Measurements from ENCODE around the gene CLMN. TPM values are rescaled to one million over a fixed set of nuclear protein-coding genes. Genes with fewer than 3 reads are reported as not detected.

The CLMN gene
- total and polyA plus RNA-seq, 2 of the 8 experiments (the other 6 are each of a cell fraction or from before 2014, with no cell fraction given), result 1.6 to 8.2 TPM

DNA sequence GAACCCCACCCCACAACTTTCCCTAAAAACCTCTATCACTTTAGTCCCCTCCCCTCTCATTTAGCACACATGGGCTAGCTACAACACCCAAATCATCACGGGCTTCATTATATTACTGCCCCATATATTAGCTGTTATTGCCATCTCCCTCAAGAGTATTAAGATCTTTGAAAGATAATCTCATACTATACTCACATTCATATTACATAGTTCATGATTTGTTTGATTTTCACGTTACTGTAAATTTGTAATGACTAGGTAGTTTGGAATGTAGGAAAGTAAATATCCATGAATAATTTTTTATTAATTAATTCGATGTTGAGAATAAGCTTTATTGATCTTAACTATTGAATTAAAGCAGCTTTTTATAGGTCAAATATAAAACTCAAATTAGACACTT is 170.3 kb downstream of the CLMN start:
- Histone ChIP-seq H3K4me3 (ENCODE audit: extremely low read depth in 1 of 4, insufficient read depth in 2 of 4, low read depth in 3 of 4, low read length in 4 of 4) (no peak overlapping the region), H3K23me2 (ENCODE audit: low read depth, low read length) (no peaks in the 10 kb centered on the region), H2BK12ac (ENCODE audit: low read depth, low read length) (no peak overlapping the region), H3K27me3 (replicated peaks in 1 of 4; ENCODE audit: control insufficient read depth in 3 of 4, extremely low read depth in 1 of 4, insufficient read depth in 3 of 4, low read length in 3 of 4) (no peaks in the 10 kb centered on the region), H3K9ac (replicated peaks in 1 of 4; ENCODE audit: extremely low read depth in 1 of 4, low read depth in 3 of 4, low read length in 3 of 4) (no peak overlapping the region), H2BK120ac (replicated peaks; ENCODE audit: low read depth, low read length) (no peak overlapping the region), H3K56ac (replicated peaks; ENCODE audit: insufficient read length, low read depth, low read length) (no peak overlapping the region), H2BK20ac (ENCODE audit: low read length) (no peak overlapping the region), H3K79me1 (ENCODE audit: low read depth, low read length) (peaks cover 4% of the 10 kb centered on the region; the same call in 1 of the 2 replicates), H4K8ac (ENCODE audit: extremely low read depth, insufficient read depth, low read length) (no peak overlapping the region), H2BK15ac (ENCODE audit: low read length) (no peak overlapping the region), H3K14ac (ENCODE audit: insufficient read length) (no peak overlapping the region), H3K27ac (ENCODE audit: low read depth, low read length) (no peak overlapping the region), H4K20me1 (replicated peaks in 1 of 2; ENCODE audit: control insufficient read depth in 1 of 2, insufficient read depth in 2 of 2, low read length in 2 of 2) (peaks cover 7% of the 10 kb centered on the region in 2 experiments), H4K5ac (ENCODE audit: insufficient read length, low read depth, low read length) (no peak overlapping the region), H3K4me2 (ENCODE audit: insufficient read depth in 1 of 2, low read depth in 2 of 2, low read length in 2 of 2) (no peak overlapping the region), H3K4me1 (replicated peaks in 1 of 4; ENCODE audit: control insufficient read depth in 3 of 4, insufficient read depth in 4 of 4, low read length in 3 of 4) (peaks cover 0 to 11% (median 8%) of the 10 kb centered on the region in 4 experiments; a peak in 5 of 7 replicates), H3K9me3 (ENCODE audit: insufficient read depth in 2 of 2, low read depth in 1 of 2, low read length in 1 of 2) (no peaks in the 10 kb centered on the region), H3K4ac (replicated peaks; ENCODE audit: insufficient read length, low read depth, low read length) (no peak overlapping the region), H3K18ac (ENCODE audit: extremely low read depth, low read length) (no peak overlapping the region), H3K36me3 (ENCODE audit: control insufficient read depth in 2 of 4, insufficient read depth in 4 of 4, low read length in 3 of 4) (no peaks in the 10 kb centered on the region), H3K79me2 (ENCODE audit: control insufficient read depth in 1 of 2, insufficient read depth in 2 of 2, low read length in 2 of 2) (peaks cover 20 to 100% of the 10 kb centered on the region in 2 experiments), H4K91ac (replicated peaks; ENCODE audit: insufficient read length, low read length) (no peak overlapping the region), H2BK5ac (ENCODE audit: low read depth, low read length) (no peak overlapping the region), H2AFZ (ENCODE audit: low read length) (no peak overlapping the region), H2AK5ac (ENCODE audit: low read depth, low read length) (no peak overlapping the region), H3K23ac (ENCODE audit: insufficient read length) (no peak overlapping the region)
- DNase-seq (ENCODE audit: low read depth in 1 of 2, low spot score in 2 of 2) (no peak), FAIRE-seq (no peak)
- WGBS, 2 experiments (ENCODE audit: extremely low coverage in 1 of 2, insufficient coverage in 1 of 2, insufficient read length in 1 of 2, insufficient replicate concordance in 2 of 2, low coverage in 1 of 2, low lambda C conversion rate in 2 of 2, missing lambda C conversion rate in 1 of 2), result 81 to 100% methylated on average over 1 to 3 of the region's 3 CpGs
- CTCF ChIA-PET (ENCODE audit: partially characterized antibody), result interaction anchor here (0.9 kb wide), 1 partner anchor 212 kb away, joined by 4 read pairs; no protein-coding TSS in a partner anchor
- POLR2A ChIA-PET (ENCODE audit: partially characterized antibody), result no interaction called here
- no peak for TF ChIP-seq SIX5 (IDR thresholded peaks at IDR 0.05; ENCODE audit: low read depth, low read length)
- TF ChIP-seq, protein P1, sequence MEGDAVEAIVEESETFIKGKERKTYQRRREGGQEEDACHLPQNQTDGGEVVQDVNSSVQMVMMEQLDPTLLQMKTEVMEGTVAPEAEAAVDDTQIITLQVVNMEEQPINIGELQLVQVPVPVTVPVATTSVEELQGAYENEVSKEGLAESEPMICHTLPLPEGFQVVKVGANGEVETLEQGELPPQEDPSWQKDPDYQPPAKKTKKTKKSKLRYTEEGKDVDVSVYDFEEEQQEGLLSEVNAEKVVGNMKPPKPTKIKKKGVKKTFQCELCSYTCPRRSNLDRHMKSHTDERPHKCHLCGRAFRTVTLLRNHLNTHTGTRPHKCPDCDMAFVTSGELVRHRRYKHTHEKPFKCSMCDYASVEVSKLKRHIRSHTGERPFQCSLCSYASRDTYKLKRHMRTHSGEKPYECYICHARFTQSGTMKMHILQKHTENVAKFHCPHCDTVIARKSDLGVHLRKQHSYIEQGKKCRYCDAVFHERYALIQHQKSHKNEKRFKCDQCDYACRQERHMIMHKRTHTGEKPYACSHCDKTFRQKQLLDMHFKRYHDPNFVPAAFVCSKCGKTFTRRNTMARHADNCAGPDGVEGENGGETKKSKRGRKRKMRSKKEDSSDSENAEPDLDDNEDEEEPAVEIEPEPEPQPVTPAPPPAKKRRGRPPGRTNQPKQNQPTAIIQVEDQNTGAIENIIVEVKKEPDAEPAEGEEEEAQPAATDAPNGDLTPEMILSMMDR (IDR thresholded peaks at IDR 0.05; ENCODE audit: control extremely low read depth in 1 of 3, insufficient read depth in 1 of 3, low read depth in 1 of 3, low read length in 3 of 3), result no peak
- no peak for TF ChIP-seq PHF8 (conservative IDR thresholded peaks at IDR 0.05; ENCODE audit: low read depth, low read length)
- no peak for TF ChIP-seq SRF (IDR thresholded peaks at IDR 0.05; ENCODE audit: low read depth, low read length)
- TF ChIP-seq HDAC2 (IDR thresholded peaks at IDR 0.05; ENCODE audit: borderline replicate concordance in 1 of 2, low read depth in 2 of 2, low read length in 2 of 2), result no peak
- no peak for TF ChIP-seq MAFK (IDR thresholded peaks at IDR 0.05; ENCODE audit: low read depth, low read length)
- no peak for TF ChIP-seq CREB1 (IDR thresholded peaks at IDR 0.05)
- no peak for TF ChIP-seq CTBP2 (IDR thresholded peaks at IDR 0.05; ENCODE audit: borderline replicate concordance, insufficient read depth, insufficient read length, low read length)
- no peak for TF ChIP-seq SIN3A (conservative IDR thresholded peaks at IDR 0.05 in 1 of 2, IDR thresholded peaks at IDR 0.05 in 1 of 2; ENCODE audit: low read depth in 1 of 2, low read length in 2 of 2)

All from H1 (cell line).